ENCODE data around the gene CACNG4.

Gene CACNG4

DNA sequence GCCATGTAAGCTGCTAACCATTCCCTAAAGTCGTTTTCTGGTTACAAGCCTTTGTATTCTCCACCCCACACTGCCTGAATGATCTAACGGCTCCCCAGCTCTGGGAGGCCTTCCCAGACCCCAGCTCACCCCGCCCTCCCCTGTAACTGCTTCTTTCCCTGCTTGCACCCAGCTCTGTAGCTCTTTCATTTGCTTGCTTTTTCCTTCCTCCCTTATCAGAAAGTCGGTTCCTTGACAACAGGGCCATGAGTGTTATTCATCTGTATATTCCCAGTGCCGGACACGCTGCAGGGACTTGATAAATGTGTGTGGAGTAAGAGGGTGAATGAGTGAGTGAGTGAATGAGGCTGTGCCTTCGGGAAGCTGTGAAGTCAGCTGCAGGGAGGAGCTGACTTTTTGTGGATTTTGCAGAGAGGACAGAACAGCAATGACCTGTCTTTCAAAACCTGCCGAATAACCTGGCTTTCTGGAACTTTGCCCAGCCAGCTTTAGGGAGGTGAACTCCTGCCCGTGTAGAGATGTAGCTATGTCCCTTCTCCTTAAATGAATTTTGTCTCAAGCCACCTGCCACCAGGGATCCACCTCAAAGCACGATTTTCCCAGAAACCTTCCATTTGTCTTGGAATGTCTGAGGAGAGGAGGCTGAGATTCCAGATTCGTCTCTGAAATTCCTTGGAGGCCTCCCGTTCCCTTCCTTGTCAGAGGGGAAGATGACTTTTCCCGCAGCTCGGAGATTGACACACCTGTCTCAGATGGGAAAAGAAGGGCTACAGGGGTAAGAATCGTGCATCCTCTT is 20.0 kb upstream of the CACNG4 start:
- TF ChIP-seq CTCF (conservative IDR thresholded peaks at IDR 0.05), result no peak
- H3K27ac ChIP-seq, result peak overlapping the region; percentile 20; the same call in 1 of the 2 replicates

GRCh38 chr17:66945147-66945835 is 19.2 kb upstream of the CACNG4 start:
- TF ChIP-seq CTCF (conservative IDR thresholded peaks at IDR 0.05), result no peak

DNA sequence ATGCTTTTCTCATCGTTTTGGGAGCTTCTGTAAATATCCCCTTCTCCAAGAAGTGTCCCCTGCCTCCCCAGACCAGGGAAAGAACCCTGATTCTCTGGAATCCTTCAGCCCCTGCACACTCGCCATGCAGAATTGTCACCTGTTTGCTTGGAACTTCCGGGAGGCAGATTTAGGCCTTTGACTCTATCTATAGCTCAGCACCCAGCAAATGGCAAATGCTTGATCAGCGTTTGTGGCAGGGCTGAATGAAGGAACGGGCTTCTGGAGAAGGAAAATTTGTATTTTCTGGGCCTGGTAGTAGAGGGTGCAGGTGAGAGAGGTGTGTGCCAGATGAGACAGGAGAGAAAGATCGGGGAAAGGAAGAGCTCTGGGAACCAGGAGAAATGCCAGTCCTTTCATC is 18.3 kb upstream of the CACNG4 start:
- no peak overlapping the region for H3K27ac ChIP-seq
- TF ChIP-seq CTCF (conservative IDR thresholded peaks at IDR 0.05), result no peak

More at GRCh38 chr17:66945147-66945835, 19.2 kb upstream of the CACNG4 start:
- no peak overlapping the region for H3K27ac ChIP-seq

GRCh38 chr17:66947311-66947710 is 17.2 kb upstream of the CACNG4 start:
- no peak for TF ChIP-seq CTCF (conservative IDR thresholded peaks at IDR 0.05)
- no peak overlapping the region for H3K27ac ChIP-seq

- no peak for TF ChIP-seq CTCF (conservative IDR thresholded peaks at IDR 0.05)
- no peak overlapping the region for H3K27ac ChIP-seq
These were observed 16.3 kb upstream of the CACNG4 start for GRCh38 chr17:66948061-66948750.

DNA sequence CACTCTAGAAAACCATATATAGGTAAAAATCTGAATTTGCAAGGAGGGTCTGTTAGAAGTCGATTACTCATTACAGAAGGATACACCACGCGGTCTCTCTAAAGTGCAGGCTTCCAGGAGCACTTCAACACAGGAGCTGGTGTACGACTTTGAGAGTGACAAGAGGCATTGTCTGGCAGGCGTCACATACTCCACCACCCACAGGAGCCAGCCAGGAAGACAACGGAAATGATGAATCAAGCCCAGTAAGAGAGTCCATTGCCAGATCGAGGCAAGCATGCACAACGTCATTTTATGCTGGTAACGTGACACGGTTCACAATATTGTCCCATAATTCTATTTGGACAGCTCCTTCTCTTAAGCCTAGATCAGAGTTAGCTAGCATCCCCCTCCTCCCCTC is 15.0 kb upstream of the CACNG4 start:
- TF ChIP-seq CTCF (conservative IDR thresholded peaks at IDR 0.05), result no peak
- no peak overlapping the region for H3K27ac ChIP-seq

- H3K27ac ChIP-seq, result no peak overlapping the region
These were observed 14.2 kb upstream of the CACNG4 start for GRCh38 chr17:66950325-66950724.

More at GRCh38 chr17:66950325-66950724, 14.2 kb upstream of the CACNG4 start:
- TF ChIP-seq CTCF (conservative IDR thresholded peaks at IDR 0.05), result no peak
